Measurements from ENCODE around the gene RASSF3. TPM values are rescaled to one million over a fixed set of nuclear protein-coding genes. Genes with fewer than 3 reads are reported as not detected.

The RASSF3 gene
- total and polyA plus RNA-seq, 2 experiments from 2014 or later, result 20.6 to 39.6 TPM

- no peak for ATAC-seq
- peaks cover 4% of the 10 kb centered on the region for H3K27me3 Mint-ChIP-seq (ENCODE audit: insufficient read depth, low read depth, poor library complexity)
- Histone ChIP-seq H2AFZ (no peak overlapping the region), H3K27me3 (ENCODE audit: insufficient read depth) (no peaks in the 10 kb centered on the region), H3K27ac (ENCODE audit: low read depth) (peak overlapping the region; percentile 56), H3F3A (replicated peaks; ENCODE audit: low read depth) (no peaks in the 10 kb centered on the region), H3K36me3 (ENCODE audit: insufficient read depth) (no peaks in the 10 kb centered on the region), H3K4me1 (ENCODE audit: insufficient read depth) (peaks cover 28% of the 10 kb centered on the region), H4K20me1 (replicated peaks; ENCODE audit: insufficient read depth) (peaks cover 21% of the 10 kb centered on the region), H3K4me3 (no peak overlapping the region), H3K4me2 (peak overlapping the region; percentile 8), H3K79me2 (replicated peaks; ENCODE audit: insufficient read depth) (peaks cover 97% of the 10 kb centered on the region), H3K9me2 (ENCODE audit: insufficient read depth) (no peaks in the 10 kb centered on the region)
- TF ChIP-seq EZH2 (IDR thresholded peaks at IDR 0.05; ENCODE audit: low read depth, unreplicated experiment), result no peak
- TF ChIP-seq, protein P1, sequence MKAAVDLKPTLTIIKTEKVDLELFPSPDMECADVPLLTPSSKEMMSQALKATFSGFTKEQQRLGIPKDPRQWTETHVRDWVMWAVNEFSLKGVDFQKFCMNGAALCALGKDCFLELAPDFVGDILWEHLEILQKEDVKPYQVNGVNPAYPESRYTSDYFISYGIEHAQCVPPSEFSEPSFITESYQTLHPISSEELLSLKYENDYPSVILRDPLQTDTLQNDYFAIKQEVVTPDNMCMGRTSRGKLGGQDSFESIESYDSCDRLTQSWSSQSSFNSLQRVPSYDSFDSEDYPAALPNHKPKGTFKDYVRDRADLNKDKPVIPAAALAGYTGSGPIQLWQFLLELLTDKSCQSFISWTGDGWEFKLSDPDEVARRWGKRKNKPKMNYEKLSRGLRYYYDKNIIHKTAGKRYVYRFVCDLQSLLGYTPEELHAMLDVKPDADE (IDR thresholded peaks at IDR 0.05), result no peak
- no peak for TF ChIP-seq NANOG (IDR thresholded peaks at IDR 0.05; ENCODE audit: borderline replicate concordance)
- TF ChIP-seq ZNF114 (CRISPR knock-in tag; IDR thresholded peaks at IDR 0.05), result no peak
- TF ChIP-seq, protein P2, sequence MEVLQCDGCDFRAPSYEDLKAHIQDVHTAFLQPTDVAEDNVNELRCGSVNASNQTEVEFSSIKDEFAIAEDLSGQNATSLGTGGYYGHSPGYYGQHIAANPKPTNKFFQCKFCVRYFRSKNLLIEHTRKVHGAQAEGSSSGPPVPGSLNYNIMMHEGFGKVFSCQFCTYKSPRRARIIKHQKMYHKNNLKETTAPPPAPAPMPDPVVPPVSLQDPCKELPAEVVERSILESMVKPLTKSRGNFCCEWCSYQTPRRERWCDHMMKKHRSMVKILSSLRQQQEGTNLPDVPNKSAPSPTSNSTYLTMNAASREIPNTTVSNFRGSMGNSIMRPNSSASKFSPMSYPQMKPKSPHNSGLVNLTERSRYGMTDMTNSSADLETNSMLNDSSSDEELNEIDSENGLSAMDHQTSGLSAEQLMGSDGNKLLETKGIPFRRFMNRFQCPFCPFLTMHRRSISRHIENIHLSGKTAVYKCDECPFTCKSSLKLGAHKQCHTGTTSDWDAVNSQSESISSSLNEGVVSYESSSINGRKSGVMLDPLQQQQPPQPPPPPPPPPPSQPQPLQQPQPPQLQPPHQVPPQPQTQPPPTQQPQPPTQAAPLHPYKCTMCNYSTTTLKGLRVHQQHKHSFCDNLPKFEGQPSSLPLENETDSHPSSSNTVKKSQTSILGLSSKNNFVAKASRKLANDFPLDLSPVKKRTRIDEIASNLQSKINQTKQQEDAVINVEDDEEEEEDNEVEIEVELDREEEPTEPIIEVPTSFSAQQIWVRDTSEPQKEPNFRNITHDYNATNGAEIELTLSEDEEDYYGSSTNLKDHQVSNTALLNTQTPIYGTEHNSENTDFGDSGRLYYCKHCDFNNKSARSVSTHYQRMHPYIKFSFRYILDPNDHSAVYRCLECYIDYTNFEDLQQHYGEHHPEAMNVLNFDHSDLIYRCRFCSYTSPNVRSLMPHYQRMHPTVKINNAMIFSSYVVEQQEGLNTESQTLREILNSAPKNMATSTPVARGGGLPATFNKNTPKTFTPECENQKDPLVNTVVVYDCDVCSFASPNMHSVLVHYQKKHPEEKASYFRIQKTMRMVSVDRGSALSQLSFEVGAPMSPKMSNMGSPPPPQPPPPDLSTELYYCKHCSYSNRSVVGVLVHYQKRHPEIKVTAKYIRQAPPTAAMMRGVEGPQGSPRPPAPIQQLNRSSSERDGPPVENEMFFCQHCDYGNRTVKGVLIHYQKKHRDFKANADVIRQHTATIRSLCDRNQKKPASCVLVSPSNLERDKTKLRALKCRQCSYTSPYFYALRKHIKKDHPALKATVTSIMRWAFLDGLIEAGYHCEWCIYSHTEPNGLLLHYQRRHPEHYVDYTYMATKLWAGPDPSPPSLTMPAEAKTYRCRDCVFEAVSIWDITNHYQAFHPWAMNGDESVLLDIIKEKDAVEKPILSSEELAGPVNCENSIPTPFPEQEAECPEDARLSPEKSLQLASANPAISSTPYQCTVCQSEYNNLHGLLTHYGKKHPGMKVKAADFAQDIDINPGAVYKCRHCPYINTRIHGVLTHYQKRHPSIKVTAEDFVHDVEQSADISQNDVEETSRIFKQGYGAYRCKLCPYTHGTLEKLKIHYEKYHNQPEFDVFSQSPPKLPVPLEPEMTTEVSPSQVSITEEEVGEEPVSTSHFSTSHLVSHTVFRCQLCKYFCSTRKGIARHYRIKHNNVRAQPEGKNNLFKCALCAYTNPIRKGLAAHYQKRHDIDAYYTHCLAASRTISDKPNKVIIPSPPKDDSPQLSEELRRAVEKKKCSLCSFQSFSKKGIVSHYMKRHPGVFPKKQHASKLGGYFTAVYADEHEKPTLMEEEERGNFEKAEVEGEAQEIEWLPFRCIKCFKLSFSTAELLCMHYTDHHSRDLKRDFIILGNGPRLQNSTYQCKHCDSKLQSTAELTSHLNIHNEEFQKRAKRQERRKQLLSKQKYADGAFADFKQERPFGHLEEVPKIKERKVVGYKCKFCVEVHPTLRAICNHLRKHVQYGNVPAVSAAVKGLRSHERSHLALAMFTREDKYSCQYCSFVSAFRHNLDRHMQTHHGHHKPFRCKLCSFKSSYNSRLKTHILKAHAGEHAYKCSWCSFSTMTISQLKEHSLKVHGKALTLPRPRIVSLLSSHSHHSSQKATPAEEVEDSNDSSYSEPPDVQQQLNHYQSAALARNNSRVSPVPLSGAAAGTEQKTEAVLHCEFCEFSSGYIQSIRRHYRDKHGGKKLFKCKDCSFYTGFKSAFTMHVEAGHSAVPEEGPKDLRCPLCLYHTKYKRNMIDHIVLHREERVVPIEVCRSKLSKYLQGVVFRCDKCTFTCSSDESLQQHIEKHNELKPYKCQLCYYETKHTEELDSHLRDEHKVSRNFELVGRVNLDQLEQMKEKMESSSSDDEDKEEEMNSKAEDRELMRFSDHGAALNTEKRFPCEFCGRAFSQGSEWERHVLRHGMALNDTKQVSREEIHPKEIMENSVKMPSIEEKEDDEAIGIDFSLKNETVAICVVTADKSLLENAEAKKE (CRISPR knock-in tag; IDR thresholded peaks at IDR 0.05), result no peak
- H3K4me1 Mint-ChIP-seq, result peaks cover 18% of the 10 kb centered on the region
- H3K9me3 Mint-ChIP-seq, result no peaks in the 10 kb centered on the region
- no peak overlapping the region for H3K4me3 Mint-ChIP-seq
- 0 out of 2 replicates have a peak overlapping the region, but pooled peaks have one; percentile 35 for H3K27ac Mint-ChIP-seq
- no peak for DNase-seq (ENCODE audit: low spot score)
- H3K36me3 Mint-ChIP-seq (ENCODE audit: low read depth), result no peaks in the 10 kb centered on the region
These were observed 40.5 kb downstream of the RASSF3 start for GRCh38 chr12:64650762-64651161.

DNA sequence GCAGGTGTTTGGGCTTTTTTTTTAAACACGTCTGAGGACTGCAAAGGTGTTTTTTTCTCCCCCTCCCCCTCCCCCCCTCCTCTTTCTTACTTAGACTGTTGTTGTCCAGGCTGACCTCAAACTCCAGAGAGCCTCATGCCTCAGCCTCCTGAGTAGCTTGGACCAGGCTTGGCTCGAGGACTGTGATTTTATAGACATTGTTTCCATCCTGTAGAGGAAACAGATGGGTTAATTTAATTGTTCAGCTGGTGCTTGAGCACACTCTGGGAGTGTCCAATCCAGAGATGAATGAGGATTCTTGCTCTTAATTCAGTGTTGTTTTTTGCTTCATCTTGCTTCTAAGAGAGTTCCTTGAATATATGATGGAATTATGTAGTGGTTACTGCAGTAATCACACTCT, 42.1 kb downstream of the RASSF3 start:
- no peak overlapping the region for H3K4me3 Mint-ChIP-seq
- H3K9me2 ChIP-seq (ENCODE audit: insufficient read depth), result no peaks in the 10 kb centered on the region
- H3K4me3 ChIP-seq, result no peak overlapping the region
- H3K4me2 ChIP-seq, result no peak overlapping the region
- H3K27ac ChIP-seq (ENCODE audit: low read depth), result no peak overlapping the region
- DNase-seq (ENCODE audit: low spot score) (no peak), ATAC-seq (no peak)
- no peaks in the 10 kb centered on the region for H3K9me3 Mint-ChIP-seq
- H3K4me1 ChIP-seq (ENCODE audit: insufficient read depth), result peaks cover 28% of the 10 kb centered on the region
- no peaks in the 10 kb centered on the region for H3K27me3 ChIP-seq (ENCODE audit: insufficient read depth)
- TF ChIP-seq, protein P3, sequence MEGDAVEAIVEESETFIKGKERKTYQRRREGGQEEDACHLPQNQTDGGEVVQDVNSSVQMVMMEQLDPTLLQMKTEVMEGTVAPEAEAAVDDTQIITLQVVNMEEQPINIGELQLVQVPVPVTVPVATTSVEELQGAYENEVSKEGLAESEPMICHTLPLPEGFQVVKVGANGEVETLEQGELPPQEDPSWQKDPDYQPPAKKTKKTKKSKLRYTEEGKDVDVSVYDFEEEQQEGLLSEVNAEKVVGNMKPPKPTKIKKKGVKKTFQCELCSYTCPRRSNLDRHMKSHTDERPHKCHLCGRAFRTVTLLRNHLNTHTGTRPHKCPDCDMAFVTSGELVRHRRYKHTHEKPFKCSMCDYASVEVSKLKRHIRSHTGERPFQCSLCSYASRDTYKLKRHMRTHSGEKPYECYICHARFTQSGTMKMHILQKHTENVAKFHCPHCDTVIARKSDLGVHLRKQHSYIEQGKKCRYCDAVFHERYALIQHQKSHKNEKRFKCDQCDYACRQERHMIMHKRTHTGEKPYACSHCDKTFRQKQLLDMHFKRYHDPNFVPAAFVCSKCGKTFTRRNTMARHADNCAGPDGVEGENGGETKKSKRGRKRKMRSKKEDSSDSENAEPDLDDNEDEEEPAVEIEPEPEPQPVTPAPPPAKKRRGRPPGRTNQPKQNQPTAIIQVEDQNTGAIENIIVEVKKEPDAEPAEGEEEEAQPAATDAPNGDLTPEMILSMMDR (conservative IDR thresholded peaks at IDR 0.05; ENCODE audit: low read depth in 2 of 2), result no peak
- no peak for TF ChIP-seq POLR2AphosphoS5 (IDR thresholded peaks at IDR 0.05; ENCODE audit: low read depth)
- TF ChIP-seq NANOG (IDR thresholded peaks at IDR 0.05; ENCODE audit: borderline replicate concordance), result no peak
- TF ChIP-seq, protein P1 (IDR thresholded peaks at IDR 0.05), result no peak
- no peak for TF ChIP-seq EZH2 (IDR thresholded peaks at IDR 0.05; ENCODE audit: low read depth, unreplicated experiment)
- no peak for TF ChIP-seq EZH2phosphoT487 (IDR thresholded peaks at IDR 0.05; ENCODE audit: unreplicated experiment)
- H3K79me2 ChIP-seq (replicated peaks; ENCODE audit: insufficient read depth), result peaks cover 96% of the 10 kb centered on the region
- no peaks in the 10 kb centered on the region for H3K36me3 Mint-ChIP-seq (ENCODE audit: low read depth)
- no peak overlapping the region for H3K27ac Mint-ChIP-seq
- peaks cover 15% of the 10 kb centered on the region; the same call in 1 of the 2 replicates for H4K20me1 ChIP-seq (replicated peaks; ENCODE audit: insufficient read depth)
- H3F3A ChIP-seq (replicated peaks; ENCODE audit: low read depth), result no peaks in the 10 kb centered on the region
- peaks cover 18% of the 10 kb centered on the region for H3K4me1 Mint-ChIP-seq
- H3K36me3 ChIP-seq (ENCODE audit: insufficient read depth), result no peaks in the 10 kb centered on the region
- H2AFZ ChIP-seq, result no peak overlapping the region
- H3K27me3 Mint-ChIP-seq (ENCODE audit: insufficient read depth, low read depth, poor library complexity), result peaks cover 4% of the 10 kb centered on the region
